Measurements from ENCODE around the gene DBNL. TPM values are rescaled to one million over a fixed set of nuclear protein-coding genes. Genes with fewer than 3 reads are reported as not detected.

The DBNL gene
- polyA plus RNA-seq, 4 donors, result 62.6 to 86.2 (median 77.5) TPM

- no peak for DNase-seq (ENCODE audit: low read depth in 4 of 4, low spot score in 2 of 4)
Measured at GRCh38 chr7:44107116-44107960, 62.8 kb downstream of the DBNL start.

DNA sequence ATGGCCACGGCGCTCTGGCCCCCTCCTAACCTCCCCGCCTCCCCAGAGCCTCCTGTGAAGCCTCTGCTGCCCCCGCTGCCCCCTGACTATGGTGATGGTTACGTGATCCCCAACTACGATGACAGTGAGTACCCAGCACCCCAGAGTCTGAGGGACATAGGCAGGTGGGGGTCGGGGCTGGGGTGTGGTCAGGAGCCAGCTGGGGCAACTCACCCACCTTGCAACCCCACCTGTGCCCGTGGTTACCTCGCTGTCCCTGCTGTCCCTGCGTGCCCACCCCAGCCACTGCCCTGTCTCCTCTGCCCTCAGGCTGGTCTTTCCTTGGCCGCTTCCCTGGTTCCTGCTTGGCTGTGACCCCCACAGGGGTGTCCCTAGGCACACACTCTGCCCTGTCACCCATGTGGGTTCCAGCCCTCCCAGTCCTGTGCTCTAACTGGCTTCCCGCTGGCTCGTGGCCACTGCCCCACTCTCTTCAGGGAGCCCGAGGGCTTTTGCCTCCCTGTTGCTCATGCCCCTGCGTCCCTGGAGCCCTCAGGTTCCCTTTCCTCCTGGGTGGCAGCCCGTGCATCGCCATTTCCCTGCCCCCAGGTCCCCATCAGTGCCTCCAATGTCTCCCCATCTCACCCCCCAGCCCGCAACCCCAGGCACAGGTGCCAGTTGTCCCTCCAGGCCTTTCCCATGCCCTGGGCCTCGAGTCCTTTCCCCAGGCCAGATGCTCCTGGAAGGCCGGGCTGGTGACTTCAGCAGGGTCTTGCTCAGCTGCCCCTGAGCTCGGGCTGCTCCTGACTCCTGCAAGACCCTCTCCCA lies 63.7 kb downstream of the DBNL start:
- no peak for DNase-seq (ENCODE audit: low read depth in 4 of 4, low spot score in 2 of 4)

- DNase-seq (ENCODE audit: low read depth in 4 of 4, low spot score in 2 of 4), result no peak
Measured at GRCh38 chr7:44108768-44109750, 64.6 kb downstream of the DBNL start.

GRCh38 chr7:44109991-44110390 lies 65.5 kb downstream of the DBNL start:
- no peak for DNase-seq (ENCODE audit: low read depth in 4 of 4, low spot score in 2 of 4)

GRCh38 chr7:44110719-44111635 lies 66.5 kb downstream of the DBNL start:
- no peak for DNase-seq (ENCODE audit: low read depth in 4 of 4, low spot score in 2 of 4)

Other genes with a start within 250 kb of the DBNL start
- gene MRPS24, start 175.2 kb upstream of the DBNL start, polyA plus RNA-seq (ENCODE audit: insufficient read length in 4 of 4), result 100 to 1,000 TPM in 1 of 4 donors, 10 to 100 TPM in 3; 74.2 to 118 (median 87.5) TPM
- 10 to 100 TPM; 30.0 to 39.4 (median 34.8) TPM for gene URGCP, start 138.1 kb upstream of the DBNL start, polyA plus RNA-seq (ENCODE audit: insufficient read length in 4 of 4)
- gene UBE2D4, start 118.3 kb upstream of the DBNL start, polyA plus RNA-seq (ENCODE audit: insufficient read length in 4 of 4), result 10 to 100 TPM; 19.7 to 22.8 (median 21.2) TPM
- gene SPDYE1, start 46.8 kb upstream of the DBNL start, polyA plus RNA-seq (ENCODE audit: insufficient read length in 4 of 4), result 1 to 10 TPM in 2 of 4 donors, under 1 TPM in 2; 0.48 to 2.9 (median 1.2) TPM
- 1 to 10 TPM; 2.2 to 3.4 (median 2.8) TPM for gene PGAM2, start 20.9 kb downstream of the DBNL start, polyA plus RNA-seq (ENCODE audit: insufficient read length in 4 of 4)
- gene POLM, start 37.8 kb downstream of the DBNL start, polyA plus RNA-seq (ENCODE audit: insufficient read length in 4 of 4), result 10 to 100 TPM; 15.2 to 38.7 (median 29.1) TPM
- 10 to 100 TPM; 58.4 to 82.4 (median 73.4) TPM for gene AEBP1, start 59.6 kb downstream of the DBNL start, polyA plus RNA-seq (ENCODE audit: insufficient read length in 4 of 4)
- 100 to 1,000 TPM; 100 to 136 (median 123) TPM for gene POLD2, start 78.8 kb downstream of the DBNL start, polyA plus RNA-seq (ENCODE audit: insufficient read length in 4 of 4)
- 1 to 10 TPM in 1 of 4 donors, under 1 TPM in 2, not detected in 1; 0.58 to 1.1 (median 0.81) TPM for gene MYL7, start 96.6 kb downstream of the DBNL start, polyA plus RNA-seq (ENCODE audit: insufficient read length in 4 of 4)
- gene GCK, start 144.7 kb downstream of the DBNL start, polyA plus RNA-seq (ENCODE audit: insufficient read length in 4 of 4), result 1 to 10 TPM; 3.2 to 4.8 (median 3.9) TPM
- gene YKT6, start 156.3 kb downstream of the DBNL start, polyA plus RNA-seq (ENCODE audit: insufficient read length in 4 of 4), result 10 to 100 TPM; 74.4 to 82.3 (median 76.6) TPM